Activated CD4-positive, alpha-beta memory T cell treated with anti-CD3 and anti-CD28 coated beads, Interleukin-2, amount 10 ng/mL, durations not matched to agents 7 days and 5 days (primary cell): ENCODE data around the gene TMEM150B. TPM values are rescaled to one million over a fixed set of nuclear protein-coding genes. Genes with fewer than 3 reads are reported as not detected.

ENCODE experiments used
- CTCF ChIA-PET: fragments of 350-600 bp; sonication (Branson Sonifier 250); formaldehyde crosslinking; loops from one replicate; lab custom pipeline; 2021; ENCODE audit warnings: antibody characterized with exemption, inconsistent platforms; lab: Charles Lee
- POLR2A ChIA-PET: fragments of 350-600 bp; sonication (Branson Sonifier 250); formaldehyde crosslinking; loops from one replicate; lab custom pipeline; 2021; ENCODE audit warnings: antibody characterized with exemption; lab: Charles Lee
- DNase-seq: peaks from one replicate; pipeline ENCODE4 v3.0.0-alpha.2; 2020
- H3K27ac Mint-ChIP-seq: one replicate; pipeline ENCODE4 v1.8.0; 2021; ENCODE audit warnings: mild to moderate bottlenecking, mixed read lengths
- H3K27me3 Mint-ChIP-seq: one replicate; pipeline ENCODE4 v1.8.0; 2021; ENCODE audit warnings: mixed read lengths
- H3K36me3 Mint-ChIP-seq: one replicate; pipeline ENCODE4 v1.8.0; 2021; ENCODE audit warnings: low read depth, mixed read lengths
- H3K4me1 Mint-ChIP-seq: one replicate; pipeline ENCODE4 v1.8.0; 2021; ENCODE audit warnings: mixed read lengths
- H3K4me3 Mint-ChIP-seq: one replicate; pipeline ENCODE4 v1.8.0; 2021; ENCODE audit warnings: mild to moderate bottlenecking, mixed read lengths
- H3K9me3 Mint-ChIP-seq: one replicate; pipeline ENCODE4 v1.8.0; 2021; ENCODE audit warnings: mixed read lengths
- total RNA-seq, 2 experiments: library from RNA; stranded (reverse); gene quantifications; one replicate each; pipeline ENCODE4 v1.2.3, GENCODE V29; 2021

TMEM150B gene
- total RNA-seq, 2 experiments from 2014 or later = 1.0 to 2.0 TPM

GRCh38 chr19:55305983-55306562 lies 19.1 kb downstream of the TMEM150B start:
- H3K27ac Mint-ChIP-seq = no peak overlapping the region
- no peaks in the 10 kb centered on the region for H3K36me3 Mint-ChIP-seq
- H3K9me3 Mint-ChIP-seq = no peaks in the 10 kb centered on the region
- H3K4me3 Mint-ChIP-seq = no peak overlapping the region
- POLR2A ChIA-PET = interaction anchor here (1.9 kb wide), 1 partner anchor 47 kb away, joined by 4 read pairs; the partner anchor contains the start of gene PPP6R1
- H3K4me1 Mint-ChIP-seq = peaks cover 14% of the 10 kb centered on the region
- H3K27me3 Mint-ChIP-seq = no peaks in the 10 kb centered on the region
- DNase-seq = no peak
- CTCF ChIA-PET = interaction anchor here (1.0 to 1.1 kb wide), 3 partner anchors 48 to 198 kb away, joined by 3 to 5 read pairs (median 3); no protein-coding TSS in a partner anchor

- no peaks in the 10 kb centered on the region for H3K27me3 Mint-ChIP-seq
- no peak overlapping the region for H3K4me3 Mint-ChIP-seq
- DNase-seq = peak; percentile 58
- peak overlapping the region; percentile 44 for H3K27ac Mint-ChIP-seq
- POLR2A ChIA-PET = interaction anchor here (1.9 kb wide), 1 partner anchor 46 kb away, joined by 4 read pairs; the partner anchor contains the start of gene PPP6R1
- CTCF ChIA-PET = interaction anchor here (1.0 kb wide), 1 partner anchor 164 kb away, joined by 5 read pairs; no protein-coding TSS in a partner anchor
- no peaks in the 10 kb centered on the region for H3K9me3 Mint-ChIP-seq
- H3K36me3 Mint-ChIP-seq = no peaks in the 10 kb centered on the region
- peaks cover 14% of the 10 kb centered on the region for H3K4me1 Mint-ChIP-seq
Measured at GRCh38 chr19:55305491-55305890, 19.6 kb downstream of the TMEM150B start.

GRCh38 chr19:55304980-55305379 lies 20.2 kb downstream of the TMEM150B start:
- Mint-ChIP-seq H3K9me3 (no peaks in the 10 kb centered on the region), H3K27me3 (no peaks in the 10 kb centered on the region), H3K36me3 (no peaks in the 10 kb centered on the region), H3K27ac (no peak overlapping the region), H3K4me1 (peaks cover 14% of the 10 kb centered on the region), H3K4me3 (no peak overlapping the region)
- ChIA-PET POLR2A (interaction anchor here (1.9 kb wide), 1 partner anchor 46 kb away, joined by 4 read pairs; the partner anchor contains the start of gene PPP6R1), CTCF (no interaction called here)
- no peak for DNase-seq

- H3K27me3 Mint-ChIP-seq = peaks cover 2% of the 10 kb centered on the region
- H3K9me3 Mint-ChIP-seq = no peaks in the 10 kb centered on the region
- ChIA-PET POLR2A (interaction anchor here (1.9 kb wide), 1 partner anchor 45 kb away, joined by 4 read pairs; the partner anchor contains the start of gene PPP6R1), CTCF (no interaction called here)
- peaks cover 14% of the 10 kb centered on the region for H3K4me1 Mint-ChIP-seq
- no peak overlapping the region for H3K27ac Mint-ChIP-seq
- no peak overlapping the region for H3K4me3 Mint-ChIP-seq
- DNase-seq = peak; percentile 52
- no peaks in the 10 kb centered on the region for H3K36me3 Mint-ChIP-seq
Measured at GRCh38 chr19:55304279-55304978, 20.7 kb downstream of the TMEM150B start.

GRCh38 chr19:55303477-55303876 lies 21.7 kb downstream of the TMEM150B start:
- peaks cover 2% of the 10 kb centered on the region for H3K27me3 Mint-ChIP-seq
- no peak overlapping the region for H3K4me3 Mint-ChIP-seq
- no peak overlapping the region for H3K27ac Mint-ChIP-seq
- H3K4me1 Mint-ChIP-seq = peaks cover 14% of the 10 kb centered on the region
- CTCF ChIA-PET = interaction anchor here (0.6 to 3.8 kb wide), 6 partner anchors 11 to 170 kb away, joined by 3 to 41 read pairs (median 28); partner anchors contain the start of genes KMT5C, TMEM150B and TMEM238
- H3K36me3 Mint-ChIP-seq = no peaks in the 10 kb centered on the region
- no peaks in the 10 kb centered on the region for H3K9me3 Mint-ChIP-seq
- no peak for DNase-seq
- POLR2A ChIA-PET = interaction anchor here (3.1 kb wide), 1 partner anchor 35 kb away, joined by 22 read pairs; the partner anchor contains the start of gene KMT5C

GRCh38 chr19:55302318-55302703 lies 22.8 kb downstream of the TMEM150B start:
- Mint-ChIP-seq H3K36me3 (no peaks in the 10 kb centered on the region), H3K27ac (peak overlapping the region; percentile 73), H3K27me3 (peaks cover 2% of the 10 kb centered on the region), H3K9me3 (no peaks in the 10 kb centered on the region), H3K4me1 (peaks cover 14% of the 10 kb centered on the region), H3K4me3 (peak overlapping the region; percentile 76)
- POLR2A ChIA-PET = interaction anchor here (1.2 to 3.1 kb wide), 5 partner anchors 36 to 105 kb away, joined by 3 to 23 read pairs (median 10); partner anchors contain the start of genes KMT5C, TMEM238 and UBE2S
- DNase-seq = no peak
- CTCF ChIA-PET = interaction anchor here (0.6 to 3.8 kb wide), 19 partner anchors 10 to 165 kb away, joined by 3 to 41 read pairs (median 8); partner anchors contain the start of genes HSPBP1, KMT5C, TMEM150B and TMEM238

- Mint-ChIP-seq H3K4me1 (peaks cover 14% of the 10 kb centered on the region), H3K27me3 (peaks cover 2% of the 10 kb centered on the region), H3K36me3 (no peaks in the 10 kb centered on the region), H3K4me3 (peak overlapping the region; percentile 76), H3K27ac (peak overlapping the region; percentile 73), H3K9me3 (no peaks in the 10 kb centered on the region)
- CTCF ChIA-PET = interaction anchor here (0.6 to 3.8 kb wide), 35 partner anchors 9 to 331 kb away, joined by 3 to 41 read pairs (median 5); partner anchors contain the start of genes HSPBP1, KMT5C, PPP6R1 and TMEM150B
- POLR2A ChIA-PET = interaction anchor here (0.6 to 3.1 kb wide), 8 partner anchors 31 to 106 kb away, joined by 3 to 23 read pairs (median 5); partner anchors contain the start of genes KMT5C, TMEM238 and UBE2S
- peak; percentile 94 for DNase-seq
Measured at GRCh38 chr19:55301459-55302317, 23.5 kb downstream of the TMEM150B start.

- Mint-ChIP-seq H3K9me3 (no peaks in the 10 kb centered on the region), H3K4me3 (peak overlapping the region; percentile 76), H3K36me3 (no peaks in the 10 kb centered on the region), H3K4me1 (peaks cover 14% of the 10 kb centered on the region), H3K27ac (no peak overlapping the region), H3K27me3 (peaks cover 2% of the 10 kb centered on the region)
- no peak for DNase-seq
- CTCF ChIA-PET = interaction anchor here (0.6 to 3.8 kb wide), 33 partner anchors 9 to 332 kb away, joined by 3 to 41 read pairs (median 5); partner anchors contain the start of genes HSPBP1, KMT5C, PPP6R1 and TMEM150B
- POLR2A ChIA-PET = interaction anchor here (0.6 to 3.1 kb wide), 7 partner anchors 30 to 106 kb away, joined by 3 to 23 read pairs (median 6); partner anchors contain the start of genes KMT5C, TMEM238 and UBE2S
Measured at GRCh38 chr19:55300886-55301458, 24.2 kb downstream of the TMEM150B start.

- Mint-ChIP-seq H3K27me3 (peaks cover 2% of the 10 kb centered on the region), H3K4me3 (no peak overlapping the region), H3K36me3 (no peaks in the 10 kb centered on the region), H3K27ac (no peak overlapping the region), H3K9me3 (no peaks in the 10 kb centered on the region), H3K4me1 (peaks cover 10% of the 10 kb centered on the region)
- ChIA-PET CTCF (interaction anchor here (3.8 kb wide), 1 partner anchor 8 kb away, joined by 41 read pairs; no protein-coding TSS in a partner anchor), POLR2A (no interaction called here)
- DNase-seq = no peak
Measured at GRCh38 chr19:55299991-55300390, 25.1 kb downstream of the TMEM150B start.

- ChIA-PET CTCF (interaction anchor here (0.5 kb wide), 1 partner anchor 334 kb away, joined by 8 read pairs; no protein-coding TSS in a partner anchor), POLR2A (no interaction called here)
- no peaks in the 10 kb centered on the region for H3K9me3 Mint-ChIP-seq
- H3K27ac Mint-ChIP-seq = no peak overlapping the region
- peaks cover 10% of the 10 kb centered on the region for H3K4me1 Mint-ChIP-seq
- H3K4me3 Mint-ChIP-seq = no peak overlapping the region
- H3K27me3 Mint-ChIP-seq = peaks cover 2% of the 10 kb centered on the region
- DNase-seq = no peak
- H3K36me3 Mint-ChIP-seq = no peaks in the 10 kb centered on the region
Measured at GRCh38 chr19:55297267-55297666, 27.9 kb downstream of the TMEM150B start.

GRCh38 chr19:55289117-55289796 lies 35.9 kb downstream of the TMEM150B start:
- Mint-ChIP-seq H3K27ac (no peak overlapping the region), H3K9me3 (no peaks in the 10 kb centered on the region), H3K4me3 (no peak overlapping the region), H3K36me3 (no peaks in the 10 kb centered on the region), H3K4me1 (peaks cover 8% of the 10 kb centered on the region), H3K27me3 (peaks cover 2% of the 10 kb centered on the region)
- DNase-seq = no peak
- POLR2A ChIA-PET = no interaction called here
- CTCF ChIA-PET = interaction anchor here (0.6 to 1.3 kb wide), 2 partner anchors 12 to 37 kb away, joined by 3 to 4 read pairs; no protein-coding TSS in a partner anchor
